ENCODE data around the gene IL1RL1.

Gene IL1RL1

DNA sequence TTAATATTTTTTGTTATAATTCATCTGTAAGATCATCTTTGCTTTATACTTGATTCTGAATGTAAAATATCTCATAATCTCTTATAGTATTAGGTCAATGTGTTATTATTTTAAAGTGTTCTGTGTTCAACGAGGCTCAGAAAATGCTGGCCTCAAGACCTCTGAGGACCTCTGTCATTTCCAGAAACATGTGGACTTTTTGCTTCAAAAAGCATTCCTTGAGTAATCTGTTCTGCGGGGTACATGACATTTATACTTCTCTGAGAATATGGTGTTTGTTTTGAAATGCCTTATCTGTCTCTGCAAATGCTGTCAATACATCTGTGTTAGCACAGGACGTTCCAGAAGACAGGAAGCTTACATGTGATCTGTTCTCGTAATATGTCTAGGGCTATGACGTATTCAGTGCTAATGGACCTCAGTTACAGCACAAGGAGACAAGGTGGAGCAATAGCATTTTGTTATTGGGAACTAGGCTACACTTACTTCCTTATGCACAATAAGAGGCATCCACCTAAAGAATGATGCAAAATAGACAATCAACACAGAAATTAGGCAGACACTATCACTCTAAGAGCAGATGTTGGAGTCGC lies 37.6 kb upstream of the IL1RL1 start:
- no peak for TF ChIP-seq EZH2 (IDR thresholded peaks at IDR 0.05)
- no peak for TF ChIP-seq FOXP2 (optimal IDR thresholded peaks at IDR 0.05; ENCODE audit: control extremely low read depth, extremely low read length, insufficient read depth)
- TF ChIP-seq POLR2AphosphoS5 (IDR thresholded peaks at IDR 0.05; ENCODE audit: borderline replicate concordance, low read depth, low read length) = no peak

DNA sequence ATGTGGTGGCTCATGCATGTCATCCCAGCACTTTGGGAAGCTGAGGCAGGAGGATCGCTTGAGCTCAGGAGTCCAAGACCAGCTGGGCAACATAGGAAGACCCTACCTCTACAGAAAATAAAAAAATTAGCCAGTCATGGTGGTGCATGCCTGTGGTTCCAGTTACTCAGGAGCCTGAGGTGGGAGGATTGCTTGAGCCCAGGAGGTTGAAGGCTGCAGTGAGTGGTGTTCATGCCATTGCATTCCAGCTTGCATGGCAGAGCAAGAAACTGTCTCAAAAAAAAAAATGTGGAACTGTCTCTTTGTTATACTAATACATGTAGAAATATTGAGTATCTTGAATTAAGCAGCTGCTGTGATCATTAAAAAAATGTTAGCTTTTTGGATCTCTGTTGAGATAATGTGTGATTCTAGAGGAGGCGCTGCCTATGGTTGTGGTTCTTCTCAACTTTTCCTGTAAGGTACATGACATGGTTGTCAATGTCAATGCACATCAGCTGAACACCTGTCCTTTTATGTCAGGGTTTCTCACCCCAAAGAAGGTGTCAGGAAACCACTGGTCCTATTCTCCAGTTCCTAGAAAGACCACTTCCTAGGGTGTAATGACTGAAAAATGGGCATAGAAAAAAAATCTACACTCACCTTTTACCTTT lies 34.7 kb upstream of the IL1RL1 start:
- Histone ChIP-seq H3K4me3 (no peak overlapping the region), H3K27ac (no peak overlapping the region), H3K9me3 (ENCODE audit: low read depth, low read length) (no peaks in the 10 kb centered on the region), H3K36me3 (ENCODE audit: insufficient read depth, low read length) (no peaks in the 10 kb centered on the region), H3K9ac (ENCODE audit: insufficient read length) (no peak overlapping the region)
- TF ChIP-seq EZH2 (IDR thresholded peaks at IDR 0.05) (no peak), POLR2AphosphoS5 (IDR thresholded peaks at IDR 0.05; ENCODE audit: borderline replicate concordance, low read depth, low read length) (no peak), FOXP2 (optimal IDR thresholded peaks at IDR 0.05; ENCODE audit: control extremely low read depth, extremely low read length, insufficient read depth) (no peak)
- no peak for DNase-seq (ENCODE audit: low read depth, low spot score)

More for the DNA sequence above, 37.6 kb upstream of the IL1RL1 start:
- Histone ChIP-seq H3K9ac (ENCODE audit: insufficient read length) (no peak overlapping the region), H3K36me3 (ENCODE audit: insufficient read depth, low read length) (no peaks in the 10 kb centered on the region), H3K9me3 (ENCODE audit: low read depth, low read length) (no peaks in the 10 kb centered on the region), H3K4me3 (no peak overlapping the region), H3K27ac (no peak overlapping the region)
- no peak for DNase-seq (ENCODE audit: low read depth, low spot score)

DNA sequence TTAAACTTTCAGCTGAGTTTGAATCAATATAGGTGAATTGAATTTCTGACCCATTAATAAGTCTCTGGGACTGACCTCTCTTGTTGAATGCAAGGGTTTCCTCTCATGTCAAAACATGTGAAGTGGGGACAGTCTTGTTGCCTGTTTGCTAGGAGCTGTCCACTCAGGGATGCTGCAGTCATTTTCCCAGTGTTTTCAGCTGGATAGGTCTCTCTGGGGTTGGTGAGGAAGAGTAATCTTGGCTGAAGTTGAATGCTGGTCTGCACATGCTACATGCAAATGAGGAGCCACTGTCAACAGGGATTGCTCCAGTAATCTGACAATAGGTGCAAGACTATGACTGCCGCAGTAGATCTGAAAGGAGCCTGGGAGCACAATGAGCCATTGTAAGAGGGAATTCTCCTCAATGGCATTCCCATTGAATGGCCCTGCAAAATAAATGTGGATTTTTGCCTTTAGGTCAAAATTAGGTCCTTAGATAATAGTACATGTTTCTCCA lies 34.1 kb upstream of the IL1RL1 start:
- TF ChIP-seq EZH2 (IDR thresholded peaks at IDR 0.05) = no peak
- TF ChIP-seq POLR2AphosphoS5 (IDR thresholded peaks at IDR 0.05; ENCODE audit: borderline replicate concordance, low read depth, low read length) = no peak
- no peak for TF ChIP-seq FOXP2 (optimal IDR thresholded peaks at IDR 0.05; ENCODE audit: control extremely low read depth, extremely low read length, insufficient read depth)
- Histone ChIP-seq H3K9me3 (ENCODE audit: low read depth, low read length) (no peaks in the 10 kb centered on the region), H3K36me3 (ENCODE audit: insufficient read depth, low read length) (no peaks in the 10 kb centered on the region), H3K27ac (no peak overlapping the region), H3K4me3 (no peak overlapping the region), H3K9ac (ENCODE audit: insufficient read length) (no peak overlapping the region)
- DNase-seq (ENCODE audit: low read depth, low spot score) = no peak

DNA sequence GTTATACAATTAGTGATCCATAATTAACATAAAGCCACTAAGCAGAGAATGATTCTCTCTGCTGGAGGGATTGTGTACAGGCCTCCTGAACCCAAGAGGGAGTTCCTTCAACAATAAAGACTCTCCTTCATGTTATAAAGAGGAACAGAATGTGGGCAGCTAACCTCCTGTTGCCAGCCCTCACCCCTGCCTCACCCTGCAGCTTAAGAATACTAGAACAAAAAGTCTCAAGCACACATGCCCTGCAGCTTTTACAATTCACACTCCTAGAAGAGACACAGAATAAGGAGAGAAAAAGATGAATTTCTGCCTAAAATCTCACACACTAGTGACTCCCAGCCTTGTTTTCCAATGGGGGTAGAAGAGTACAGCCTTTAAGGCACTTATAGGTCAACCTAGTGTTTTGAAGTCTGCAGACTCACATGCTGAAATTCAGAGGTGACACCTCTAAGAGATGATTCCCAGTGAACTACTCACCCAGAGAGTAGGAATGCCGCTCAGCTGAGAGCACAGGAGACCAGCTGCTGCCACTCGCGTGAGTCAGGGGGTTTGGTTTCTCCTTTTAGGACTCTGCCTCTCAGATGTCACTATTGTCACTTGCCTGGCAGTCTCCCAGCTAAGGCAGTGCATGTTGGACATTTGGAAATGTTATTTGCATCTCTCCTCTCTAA lies 32.5 kb upstream of the IL1RL1 start:
- no peak for DNase-seq (ENCODE audit: low read depth, low spot score)

DNA sequence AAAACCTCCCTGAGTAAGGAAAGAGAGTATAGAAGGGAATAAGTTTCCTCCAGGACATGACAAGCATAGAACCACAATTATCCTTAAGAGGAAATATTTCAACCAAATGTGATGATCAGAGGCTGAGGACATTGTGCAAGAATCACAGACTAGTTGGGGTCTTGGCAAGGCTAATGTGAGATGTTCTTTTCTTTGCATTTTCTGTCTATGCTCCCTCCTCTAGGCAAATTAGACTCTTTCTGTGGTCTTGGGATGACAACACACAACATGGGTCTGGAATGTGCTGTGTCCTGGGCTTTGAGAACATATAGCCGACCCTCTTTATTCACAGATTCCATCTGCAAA lies 32.0 kb upstream of the IL1RL1 start:
- TF ChIP-seq FOXP2 (optimal IDR thresholded peaks at IDR 0.05; ENCODE audit: control extremely low read depth, extremely low read length, insufficient read depth) = no peak
- no peak for TF ChIP-seq EZH2 (IDR thresholded peaks at IDR 0.05)
- TF ChIP-seq POLR2AphosphoS5 (IDR thresholded peaks at IDR 0.05; ENCODE audit: borderline replicate concordance, low read depth, low read length) = no peak
- Histone ChIP-seq H3K36me3 (ENCODE audit: insufficient read depth, low read length) (no peaks in the 10 kb centered on the region), H3K4me3 (no peak overlapping the region), H3K9me3 (ENCODE audit: low read depth, low read length) (no peaks in the 10 kb centered on the region), H3K9ac (ENCODE audit: insufficient read length) (no peak overlapping the region), H3K27ac (no peak overlapping the region)
- DNase-seq (ENCODE audit: low read depth, low spot score) = no peak

More for the DNA sequence above, 32.5 kb upstream of the IL1RL1 start:
- H3K27ac ChIP-seq = no peak overlapping the region
- H3K9ac ChIP-seq (ENCODE audit: insufficient read length) = no peak overlapping the region
- no peaks in the 10 kb centered on the region for H3K36me3 ChIP-seq (ENCODE audit: insufficient read depth, low read length)
- H3K4me3 ChIP-seq = no peak overlapping the region
- no peak for TF ChIP-seq EZH2 (IDR thresholded peaks at IDR 0.05)
- TF ChIP-seq FOXP2 (optimal IDR thresholded peaks at IDR 0.05; ENCODE audit: control extremely low read depth, extremely low read length, insufficient read depth) = no peak
- no peak for TF ChIP-seq POLR2AphosphoS5 (IDR thresholded peaks at IDR 0.05; ENCODE audit: borderline replicate concordance, low read depth, low read length)
- H3K9me3 ChIP-seq (ENCODE audit: low read depth, low read length) = no peaks in the 10 kb centered on the region

DNA sequence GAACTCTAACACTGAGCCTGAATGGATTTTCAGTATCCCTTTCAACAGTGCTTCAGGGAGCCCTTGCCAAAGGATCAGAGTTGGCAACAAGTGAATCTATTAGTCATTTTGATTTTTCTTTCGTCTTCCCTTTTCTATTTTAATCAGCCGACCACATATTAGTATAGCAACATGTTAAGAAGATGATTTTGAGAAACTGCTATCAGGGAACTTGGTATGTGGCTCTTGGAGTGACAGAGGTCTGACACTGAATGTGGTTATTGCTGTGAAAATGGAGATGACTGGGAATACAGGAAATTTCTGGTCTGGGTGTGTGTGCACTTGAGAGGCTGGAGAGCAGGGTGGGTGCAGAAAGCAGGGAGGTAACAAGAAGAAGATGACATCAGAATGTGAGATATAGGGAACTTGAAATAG lies 28.7 kb upstream of the IL1RL1 start:
- TF ChIP-seq EZH2 (IDR thresholded peaks at IDR 0.05) (no peak), POLR2AphosphoS5 (IDR thresholded peaks at IDR 0.05; ENCODE audit: borderline replicate concordance, low read depth, low read length) (no peak), FOXP2 (optimal IDR thresholded peaks at IDR 0.05; ENCODE audit: control extremely low read depth, extremely low read length, insufficient read depth) (no peak)
- DNase-seq (ENCODE audit: low read depth, low spot score) = no peak
- Histone ChIP-seq H3K36me3 (ENCODE audit: insufficient read depth, low read length) (no peaks in the 10 kb centered on the region), H3K27ac (no peak overlapping the region), H3K9ac (ENCODE audit: insufficient read length) (no peak overlapping the region), H3K4me3 (no peak overlapping the region), H3K9me3 (ENCODE audit: low read depth, low read length) (no peaks in the 10 kb centered on the region)

DNA sequence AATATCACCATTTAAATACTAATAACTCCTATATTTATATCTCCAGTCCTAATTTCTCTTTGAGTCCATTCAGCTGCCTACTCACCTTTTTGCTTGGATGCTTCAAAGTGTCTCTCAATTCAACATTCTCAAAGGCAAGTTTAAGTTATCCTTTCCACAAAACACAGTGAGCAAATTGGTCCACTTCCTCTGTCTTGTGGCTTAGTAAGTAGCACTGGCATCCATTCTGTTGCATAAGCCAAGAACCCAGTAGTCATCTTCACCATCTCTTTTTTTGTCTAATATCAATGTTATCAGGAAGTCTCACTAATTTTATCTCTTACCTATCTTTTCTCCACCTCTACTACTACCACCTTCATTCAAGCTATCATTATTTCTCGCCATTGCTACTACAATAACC lies 27.4 kb upstream of the IL1RL1 start:
- no peak overlapping the region for H3K9ac ChIP-seq (ENCODE audit: insufficient read length)
- H3K4me3 ChIP-seq = no peak overlapping the region
- H3K27ac ChIP-seq = no peak overlapping the region
- no peaks in the 10 kb centered on the region for H3K36me3 ChIP-seq (ENCODE audit: insufficient read depth, low read length)
- no peak for DNase-seq (ENCODE audit: low read depth, low spot score)
- TF ChIP-seq EZH2 (IDR thresholded peaks at IDR 0.05) (no peak), FOXP2 (optimal IDR thresholded peaks at IDR 0.05; ENCODE audit: control extremely low read depth, extremely low read length, insufficient read depth) (no peak), POLR2AphosphoS5 (IDR thresholded peaks at IDR 0.05; ENCODE audit: borderline replicate concordance, low read depth, low read length) (no peak)
- H3K9me3 ChIP-seq (ENCODE audit: low read depth, low read length) = no peaks in the 10 kb centered on the region

DNA sequence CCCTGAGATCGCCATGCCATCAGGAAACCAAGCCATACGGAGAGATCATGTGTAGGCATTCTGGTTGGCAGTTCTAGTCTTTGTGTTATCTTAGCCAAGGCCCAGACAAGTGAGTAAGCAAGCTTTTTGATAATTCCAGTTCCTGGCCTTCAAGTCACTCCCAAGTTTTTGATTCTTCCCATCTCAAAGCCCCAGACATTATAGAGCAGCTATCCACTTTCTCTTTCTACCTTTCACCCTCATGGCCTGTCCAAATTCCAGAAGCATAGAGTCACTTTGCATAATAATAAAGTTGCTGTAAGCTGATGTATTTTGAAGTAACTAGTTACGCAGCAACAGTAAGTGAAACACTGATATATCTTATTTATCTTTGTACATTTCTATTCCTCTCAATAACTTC lies 26.8 kb upstream of the IL1RL1 start:
- DNase-seq (ENCODE audit: low read depth, low spot score) = no peak
- H3K4me3 ChIP-seq = no peak overlapping the region
- no peak for TF ChIP-seq POLR2AphosphoS5 (IDR thresholded peaks at IDR 0.05; ENCODE audit: borderline replicate concordance, low read depth, low read length)
- TF ChIP-seq EZH2 (IDR thresholded peaks at IDR 0.05) = no peak
- no peak for TF ChIP-seq FOXP2 (optimal IDR thresholded peaks at IDR 0.05; ENCODE audit: control extremely low read depth, extremely low read length, insufficient read depth)
- H3K36me3 ChIP-seq (ENCODE audit: insufficient read depth, low read length) = no peaks in the 10 kb centered on the region
- H3K9me3 ChIP-seq (ENCODE audit: low read depth, low read length) = no peaks in the 10 kb centered on the region
- H3K27ac ChIP-seq = no peak overlapping the region
- H3K9ac ChIP-seq (ENCODE audit: insufficient read length) = no peak overlapping the region
